WTC11 (cell line): ENCODE results near the gene SVBP. TPM values are rescaled to one million over a fixed set of nuclear protein-coding genes. Genes with fewer than 3 reads are reported as not detected.

Source experiments
- ATAC-seq: fragments of 200-7000 bp; cut with Tn5 transposase; 2 replicates; pipeline ENCODE4 v1.10.0; 2021; ENCODE audit warnings: mild to moderate bottlenecking, moderate library complexity
- CTCF ChIA-PET: fragments of 300-600 bp; sonication (Branson Sonifier 250); formaldehyde crosslinking; loops from one replicate; lab custom pipeline; 2021; ENCODE audit warnings: antibody characterized with exemption; lab: Charles Lee
- POLR2A ChIA-PET: fragments of 350-600 bp; sonication (Branson Sonifier 250); formaldehyde crosslinking; loops from one replicate; lab custom pipeline; 2021; ENCODE audit warnings: antibody characterized with exemption; lab: Charles Lee
- DNase-seq: peaks from one replicate; pipeline ENCODE4 v3.0.0; 2021; ENCODE audit warnings: low spot score
- H3K27ac Mint-ChIP-seq: 2 replicates; pipeline ENCODE4 v1.8.0; 2021; ENCODE audit warnings: mixed read lengths
- H3K27me3 Mint-ChIP-seq: 2 replicates; pipeline ENCODE4 v1.8.0; 2021; ENCODE audit warnings: low read depth, mild to moderate bottlenecking, moderate library complexity, mixed read lengths
- H3K36me3 Mint-ChIP-seq: 2 replicates; pipeline ENCODE4 v1.8.0; 2021; ENCODE audit warnings: mixed read lengths
- H3K4me1 Mint-ChIP-seq: 2 replicates; pipeline ENCODE4 v1.8.0; 2022; ENCODE audit warnings: mixed read lengths
- H3K4me3 Mint-ChIP-seq: 2 replicates; pipeline ENCODE4 v1.8.0; 2021; ENCODE audit warnings: mild to moderate bottlenecking, moderate library complexity, mixed read lengths
- H3K9me3 Mint-ChIP-seq: 2 replicates; pipeline ENCODE4 v1.8.0; 2021; ENCODE audit warnings: mixed read lengths
- ATF2 ChIP-seq: sonication (generic); formaldehyde crosslinking; IDR thresholded peaks from 2 replicates; pipeline ENCODE4 v1.8.1; 2022; ENCODE audit warnings: low read depth, missing genetic modification reagents, borderline replicate concordance
- ATF3 ChIP-seq: sonication (generic); formaldehyde crosslinking; conservative IDR thresholded peaks from 2 replicates; pipeline ENCODE4 v1.8.1; 2022; ENCODE audit warnings: mild to moderate bottlenecking, missing genetic modification reagents
- CBFB ChIP-seq: sonication (generic); formaldehyde crosslinking; IDR thresholded peaks from 2 replicates; pipeline ENCODE4 v1.8.1; 2022; ENCODE audit warnings: mild to moderate bottlenecking, low read depth, missing genetic modification reagents
- E2F4 ChIP-seq: sonication (generic); formaldehyde crosslinking; IDR thresholded peaks from 2 replicates; pipeline ENCODE4 v1.8.1; 2022; ENCODE audit warnings: low read depth, mild to moderate bottlenecking, moderate library complexity, missing genetic modification reagents, borderline replicate concordance
- ETV6 ChIP-seq: sonication (generic); formaldehyde crosslinking; IDR thresholded peaks from 2 replicates; pipeline ENCODE4 v1.8.1; 2022; ENCODE audit warnings: mild to moderate bottlenecking, missing genetic modification reagents
- FOXJ3 ChIP-seq: sonication (generic); formaldehyde crosslinking; IDR thresholded peaks from 2 replicates; pipeline ENCODE4 v1.9.0; 2021; ENCODE audit warnings: missing genetic modification reagents, mild to moderate bottlenecking, borderline replicate concordance
- FOXK1 ChIP-seq: sonication (generic); formaldehyde crosslinking; IDR thresholded peaks from 2 replicates; pipeline ENCODE4 v1.8.0; 2022; ENCODE audit warnings: mild to moderate bottlenecking, moderate library complexity, missing genetic modification reagents
- FOXP1 ChIP-seq: sonication (generic); formaldehyde crosslinking; IDR thresholded peaks from 2 replicates; pipeline ENCODE4 v1.8.0; 2022; ENCODE audit warnings: missing genetic modification reagents, mild to moderate bottlenecking, moderate library complexity, borderline replicate concordance
- FOXP4 ChIP-seq: sonication (generic); formaldehyde crosslinking; IDR thresholded peaks from 2 replicates; pipeline ENCODE4 v1.8.0; 2022; ENCODE audit warnings: mild to moderate bottlenecking, missing genetic modification reagents
- GRHL2 ChIP-seq: fragments of 250-450 bp; sonication (Bioruptor Pico); IDR thresholded peaks from 2 replicates; pipeline ENCODE4 v1.8.0; 2022; ENCODE audit warnings: mild to moderate bottlenecking, moderate library complexity; ENCODE audit not compliant: insufficient replicate concordance, severe bottlenecking
- GTF2I ChIP-seq: fragments of 250-450 bp; sonication (Bioruptor Pico); conservative IDR thresholded peaks from 2 replicates; pipeline ENCODE4 v1.4.0; 2021; ENCODE audit warnings: mild to moderate bottlenecking
- HMGA2 ChIP-seq: fragments of 250-450 bp; sonication (Bioruptor Pico); IDR thresholded peaks from 2 replicates; pipeline ENCODE4 v1.4.0; 2021; ENCODE audit warnings: mild to moderate bottlenecking, moderate library complexity
- MYBL2 ChIP-seq: sonication (generic); formaldehyde crosslinking; IDR thresholded peaks from 2 replicates; pipeline ENCODE4 v1.8.1; 2023; ENCODE audit warnings: mild to moderate bottlenecking, moderate library complexity, missing genetic modification reagents
- NR1H2 ChIP-seq: sonication (generic); formaldehyde crosslinking; IDR thresholded peaks from 2 replicates; pipeline ENCODE4 v1.9.0; 2021; ENCODE audit warnings: mild to moderate bottlenecking, moderate library complexity, missing genetic modification reagents
- SMAD4 ChIP-seq: sonication (generic); formaldehyde crosslinking; IDR thresholded peaks from 2 replicates; pipeline ENCODE4 v1.8.0; 2022; ENCODE audit warnings: mild to moderate bottlenecking, missing genetic modification reagents
- STAT6 ChIP-seq: sonication (generic); formaldehyde crosslinking; conservative IDR thresholded peaks from 2 replicates; pipeline ENCODE4 v1.8.1; 2023; ENCODE audit warnings: mild to moderate bottlenecking, low read depth, missing genetic modification reagents, moderate library complexity
- TP53 ChIP-seq: sonication (generic); formaldehyde crosslinking; IDR thresholded peaks from 2 replicates; pipeline ENCODE4 v1.8.1; 2023; ENCODE audit warnings: mild to moderate bottlenecking, missing genetic modification reagents
- ZBTB21 ChIP-seq: sonication (generic); formaldehyde crosslinking; IDR thresholded peaks from 2 replicates; pipeline ENCODE4 v1.8.1; 2023; ENCODE audit warnings: mild to moderate bottlenecking, missing genetic modification reagents, borderline replicate concordance
- total RNA-seq: library from RNA; stranded (reverse); gene quantifications from 3 replicates; pipeline ENCODE4 v1.2.3, GENCODE V29; 2021
- TF ChIP-seq, protein P1 (sequence below): sonication (generic); formaldehyde crosslinking; IDR thresholded peaks from 2 replicates; pipeline ENCODE4 v1.8.1; 2022; ENCODE audit warnings: mild to moderate bottlenecking, missing genetic modification reagents, moderate library complexity, borderline replicate concordance
- TF ChIP-seq, protein P2 (sequence below): sonication (generic); formaldehyde crosslinking; IDR thresholded peaks from 2 replicates; pipeline ENCODE4 v1.8.0; 2022; ENCODE audit warnings: mild to moderate bottlenecking, missing genetic modification reagents

The SVBP gene
- total RNA-seq, 1 experiment from 2014 or later: 28.7 TPM

DNA sequence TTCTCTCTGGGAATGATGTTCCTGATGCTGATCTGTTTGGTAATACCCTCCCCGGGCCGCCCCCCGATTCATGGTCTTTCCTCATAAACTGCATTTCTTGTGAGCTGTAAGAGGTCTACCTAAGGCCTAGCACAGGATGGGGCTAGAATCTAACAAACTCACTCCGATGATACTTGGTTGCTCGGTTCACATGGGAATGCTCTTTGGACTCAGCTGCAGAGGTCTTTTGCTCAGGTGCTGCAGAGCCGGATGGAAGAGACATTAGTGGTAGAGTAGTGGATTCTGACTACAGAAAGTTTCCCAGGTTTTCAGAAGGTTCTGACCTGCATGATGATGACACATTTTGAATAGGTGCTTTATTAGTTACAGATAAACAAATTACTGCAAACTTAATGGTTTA is 40.7 kb downstream of the SVBP start:
- TF ChIP-seq FOXP1 (no peak), MYBL2 (CRISPR knock-in tag) (no peak), ATF2 (no peak), E2F4 (CRISPR knock-in tag) (no peak), TP53 (CRISPR knock-in tag) (no peak), NR1H2 (CRISPR knock-in tag) (no peak), HMGA2 (CRISPR knock-in tag) (no peak), SMAD4 (CRISPR knock-in tag) (no peak), STAT6 (no peak), FOXP4 (CRISPR knock-in tag) (no peak), FOXJ3 (no peak), FOXK1 (CRISPR knock-in tag) (no peak), GTF2I (CRISPR knock-in tag) (no peak), GRHL2 (no peak), ETV6 (CRISPR knock-in tag) (no peak), ATF3 (CRISPR knock-in tag) (no peak), ZBTB21 (no peak), CBFB (CRISPR knock-in tag) (no peak)
- TF ChIP-seq, protein P1, sequence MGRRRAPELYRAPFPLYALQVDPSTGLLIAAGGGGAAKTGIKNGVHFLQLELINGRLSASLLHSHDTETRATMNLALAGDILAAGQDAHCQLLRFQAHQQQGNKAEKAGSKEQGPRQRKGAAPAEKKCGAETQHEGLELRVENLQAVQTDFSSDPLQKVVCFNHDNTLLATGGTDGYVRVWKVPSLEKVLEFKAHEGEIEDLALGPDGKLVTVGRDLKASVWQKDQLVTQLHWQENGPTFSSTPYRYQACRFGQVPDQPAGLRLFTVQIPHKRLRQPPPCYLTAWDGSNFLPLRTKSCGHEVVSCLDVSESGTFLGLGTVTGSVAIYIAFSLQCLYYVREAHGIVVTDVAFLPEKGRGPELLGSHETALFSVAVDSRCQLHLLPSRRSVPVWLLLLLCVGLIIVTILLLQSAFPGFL: no peak
- TF ChIP-seq, protein P2, sequence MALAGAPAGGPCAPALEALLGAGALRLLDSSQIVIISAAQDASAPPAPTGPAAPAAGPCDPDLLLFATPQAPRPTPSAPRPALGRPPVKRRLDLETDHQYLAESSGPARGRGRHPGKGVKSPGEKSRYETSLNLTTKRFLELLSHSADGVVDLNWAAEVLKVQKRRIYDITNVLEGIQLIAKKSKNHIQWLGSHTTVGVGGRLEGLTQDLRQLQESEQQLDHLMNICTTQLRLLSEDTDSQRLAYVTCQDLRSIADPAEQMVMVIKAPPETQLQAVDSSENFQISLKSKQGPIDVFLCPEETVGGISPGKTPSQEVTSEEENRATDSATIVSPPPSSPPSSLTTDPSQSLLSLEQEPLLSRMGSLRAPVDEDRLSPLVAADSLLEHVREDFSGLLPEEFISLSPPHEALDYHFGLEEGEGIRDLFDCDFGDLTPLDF (CRISPR knock-in tag): no peak
- Mint-ChIP-seq H3K36me3 (peaks cover 54% of the 10 kb centered on the region), H3K4me3 (no peak overlapping the region), H3K4me1 (peaks cover 10% of the 10 kb centered on the region), H3K27me3 (no peaks in the 10 kb centered on the region), H3K9me3 (peaks cover 4% of the 10 kb centered on the region; the same call in 1 of the 2 replicates), H3K27ac (no peak overlapping the region)
- ATAC-seq (no peak), DNase-seq (no peak)
- ChIA-PET POLR2A (no interaction called here), CTCF (interaction anchor here (1.0 kb wide), 1 partner anchor 297 kb away, joined by 9 read pairs; no protein-coding TSS in a partner anchor)
